ENCODE measurements around the gene PRRX2. TPM values are rescaled to one million over a fixed set of nuclear protein-coding genes. Genes with fewer than 3 reads are reported as not detected.
A peak's percentile ranks its signal among the peaks of the same experiment; 100 is the strongest.

PRRX2 gene
- total RNA-seq, 1 donor from 2014 or later = 43.7 TPM

DNA sequence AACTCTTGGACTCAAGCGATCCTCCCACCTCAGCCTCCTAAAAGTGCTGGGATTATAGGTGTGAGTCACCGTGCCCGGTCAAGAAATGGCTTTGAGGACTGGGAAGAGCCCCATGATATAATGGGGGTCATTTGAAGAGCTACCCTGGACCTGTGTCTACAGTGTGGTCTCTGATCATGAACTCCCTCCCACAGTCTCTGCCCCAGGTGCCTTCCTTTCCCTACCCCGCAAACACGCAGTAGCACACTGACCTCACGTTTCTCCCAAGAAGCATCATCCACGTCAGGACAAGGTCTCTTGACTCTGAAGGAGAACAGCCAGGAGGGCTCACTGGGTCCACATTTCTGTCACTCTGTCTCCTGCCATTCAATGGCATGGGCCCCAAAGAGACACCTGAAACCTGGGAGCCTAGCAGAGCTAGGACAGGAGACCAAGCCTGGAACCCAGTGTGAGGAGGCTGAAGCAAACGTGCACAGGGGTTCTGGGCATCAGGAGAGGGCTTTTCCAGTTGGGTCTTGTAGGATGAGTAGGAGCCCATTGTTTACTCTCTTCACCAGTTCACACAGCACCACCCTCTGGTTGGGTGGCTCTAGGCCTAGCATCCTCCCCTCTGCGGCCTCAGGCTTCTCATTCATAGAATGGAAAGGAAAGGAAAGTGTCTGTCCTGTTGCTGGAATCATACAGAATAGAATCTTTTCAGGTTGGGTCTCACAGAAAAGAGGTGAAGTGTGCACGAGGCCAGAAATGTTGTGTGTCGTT lies 23.0 kb downstream of the PRRX2 start:
- no peak overlapping the region for H3K27ac ChIP-seq
- TF ChIP-seq POLR2AphosphoS5 (IDR thresholded peaks at IDR 0.05; ENCODE audit: insufficient read depth in 1 of 2, low read depth in 1 of 2) = no peak
- TF ChIP-seq CTCF (IDR thresholded peaks at IDR 0.05) = no peak
- no peak for TF ChIP-seq POLR2A (IDR thresholded peaks at IDR 0.05)
- intact Hi-C loops (cut with DNase I) = no loop called here
- no peaks in the 10 kb centered on the region for H3K9me3 ChIP-seq
- H3K36me3 ChIP-seq = no peaks in the 10 kb centered on the region
- no peak overlapping the region for H3K4me3 ChIP-seq
- peaks cover 27% of the 10 kb centered on the region for H3K4me1 ChIP-seq
- no peaks in the 10 kb centered on the region for H3K27me3 ChIP-seq
- no peak for DNase-seq (ENCODE audit: extremely low spot score in 2 of 2)

- Histone ChIP-seq H3K4me3 (no peak overlapping the region), H3K27me3 (no peaks in the 10 kb centered on the region), H3K9me3 (no peaks in the 10 kb centered on the region), H3K4me1 (peaks cover 30% of the 10 kb centered on the region), H3K27ac (no peak overlapping the region), H3K36me3 (no peaks in the 10 kb centered on the region)
- DNase-seq (ENCODE audit: extremely low spot score in 2 of 2) = no peak
- intact Hi-C loops (cut with DNase I) = no loop called here
- no peak for TF ChIP-seq POLR2AphosphoS5 (IDR thresholded peaks at IDR 0.05; ENCODE audit: insufficient read depth in 1 of 2, low read depth in 1 of 2)
- TF ChIP-seq POLR2A (IDR thresholded peaks at IDR 0.05) = no peak
- no peak for TF ChIP-seq CTCF (IDR thresholded peaks at IDR 0.05)
Measured at GRCh38 chr9:129692534-129692933, 27.1 kb downstream of the PRRX2 start.

DNA sequence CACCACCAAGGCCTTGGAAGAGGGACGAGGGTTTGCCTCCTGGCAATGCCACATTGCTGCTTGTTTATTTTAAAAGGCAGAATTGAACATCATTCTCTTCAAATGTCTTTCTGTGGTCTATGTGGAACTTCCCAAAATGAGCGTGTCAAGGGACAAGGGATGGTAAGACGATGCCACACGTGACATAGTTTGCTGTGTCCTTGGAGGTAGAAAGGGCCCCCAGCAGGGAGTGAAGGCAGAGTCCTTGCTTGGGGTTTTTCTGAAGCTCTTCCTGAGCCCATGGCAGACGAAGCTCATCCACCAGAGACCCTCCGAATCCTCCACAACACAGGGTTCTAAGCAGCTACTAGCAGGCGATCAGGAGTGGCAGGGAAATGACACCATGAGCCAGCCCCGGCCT lies 28.3 kb downstream of the PRRX2 start:
- no peak for DNase-seq (ENCODE audit: extremely low spot score in 2 of 2)
- Histone ChIP-seq H3K4me1 (peaks cover 42% of the 10 kb centered on the region), H3K36me3 (no peaks in the 10 kb centered on the region), H3K4me3 (no peak overlapping the region), H3K9me3 (no peaks in the 10 kb centered on the region), H3K27me3 (no peaks in the 10 kb centered on the region), H3K27ac (peak overlapping the region; percentile 45)
- TF ChIP-seq POLR2AphosphoS5 (IDR thresholded peaks at IDR 0.05; ENCODE audit: insufficient read depth in 1 of 2, low read depth in 1 of 2) (no peak), CTCF (IDR thresholded peaks at IDR 0.05) (no peak), POLR2A (IDR thresholded peaks at IDR 0.05) (no peak)
- intact Hi-C loops (cut with DNase I) = no loop called here

DNA sequence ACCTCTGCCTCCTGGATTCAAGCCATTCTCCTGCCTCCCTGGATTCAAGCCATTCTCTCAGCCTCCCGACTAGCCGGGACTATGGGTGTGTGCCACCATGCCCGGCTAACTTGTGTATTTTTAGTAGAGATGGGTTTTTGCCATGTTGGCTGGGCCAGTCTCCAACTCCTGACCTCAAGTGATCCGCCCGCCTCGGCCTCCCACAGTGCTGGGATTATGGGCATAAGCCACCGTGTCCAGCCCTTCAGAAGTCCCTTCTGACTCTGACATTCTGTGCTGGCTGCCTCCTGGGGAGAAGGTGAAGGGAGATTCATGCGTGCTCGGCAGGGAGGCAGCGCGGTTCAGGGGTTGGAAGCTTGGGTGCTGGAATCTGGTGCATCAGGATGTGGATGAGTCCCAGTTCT lies 28.8 kb downstream of the PRRX2 start:
- no peak for DNase-seq (ENCODE audit: extremely low spot score in 2 of 2)
- no peak overlapping the region for H3K4me3 ChIP-seq
- no peaks in the 10 kb centered on the region for H3K36me3 ChIP-seq
- peak overlapping the region; percentile 45 for H3K27ac ChIP-seq
- no peaks in the 10 kb centered on the region for H3K27me3 ChIP-seq
- TF ChIP-seq POLR2A (IDR thresholded peaks at IDR 0.05) (no peak), CTCF (IDR thresholded peaks at IDR 0.05) (no peak), POLR2AphosphoS5 (IDR thresholded peaks at IDR 0.05; ENCODE audit: insufficient read depth in 1 of 2, low read depth in 1 of 2) (no peak)
- H3K4me1 ChIP-seq = peaks cover 45% of the 10 kb centered on the region
- H3K9me3 ChIP-seq = no peaks in the 10 kb centered on the region
- intact Hi-C loops (cut with DNase I) = no loop called here

- Histone ChIP-seq H3K27ac (peak overlapping the region; percentile 86), H3K9me3 (no peaks in the 10 kb centered on the region), H3K4me3 (no peak overlapping the region), H3K27me3 (no peaks in the 10 kb centered on the region), H3K4me1 (peaks cover 45% of the 10 kb centered on the region), H3K36me3 (no peaks in the 10 kb centered on the region)
- TF ChIP-seq POLR2A (IDR thresholded peaks at IDR 0.05) = no peak
- no peak for TF ChIP-seq CTCF (IDR thresholded peaks at IDR 0.05)
- TF ChIP-seq POLR2AphosphoS5 (IDR thresholded peaks at IDR 0.05; ENCODE audit: insufficient read depth in 1 of 2, low read depth in 1 of 2) = no peak
- no peak for DNase-seq (ENCODE audit: extremely low spot score in 2 of 2)
- intact Hi-C loops (cut with DNase I) = no loop called here
Measured at GRCh38 chr9:129695870-129696269, 30.4 kb downstream of the PRRX2 start.
